GM08714 (cell line): Measurements from ENCODE around the gene MACC1.

ENCODE experiments used
- H3K4me3 ChIP-seq: fragments of 200-500 bp; sonication (Bioruptor generic); 2 replicates; pipeline ENCODE4 v1.5.1; 2014; ENCODE audit warnings: mild to moderate bottlenecking, low read length, inconsistent platforms
- ZNF274 ChIP-seq: IDR thresholded peaks from 2 replicates; pipeline ENCODE4 v1.6.1; 2012; ENCODE audit warnings: mild to moderate bottlenecking, low read depth, low read length

MACC1 gene

GRCh38 chr7:20206104-20206896 is 10.9 kb downstream of the MACC1 start:
- TF ChIP-seq ZNF274: no peak
- no peak overlapping the region for H3K4me3 ChIP-seq

GRCh38 chr7:20203316-20203715 is 13.9 kb downstream of the MACC1 start:
- no peak overlapping the region for H3K4me3 ChIP-seq
- no peak for TF ChIP-seq ZNF274

- peak overlapping the region; percentile 36; the same call in 1 of the 2 replicates for H3K4me3 ChIP-seq
- no peak for TF ChIP-seq ZNF274
Observed at GRCh38 chr7:20201380-20201779, 15.8 kb downstream of the MACC1 start.

- H3K4me3 ChIP-seq: peak overlapping the region; percentile 36; the same call in 1 of the 2 replicates
- TF ChIP-seq ZNF274: no peak
Observed at GRCh38 chr7:20200971-20201370, 16.2 kb downstream of the MACC1 start.

- TF ChIP-seq ZNF274: no peak
- peak overlapping the region; percentile 36; the same call in 1 of the 2 replicates for H3K4me3 ChIP-seq
Observed at GRCh38 chr7:20200361-20200760, 16.8 kb downstream of the MACC1 start.

- no peak for TF ChIP-seq ZNF274
- peak overlapping the region; percentile 28; the same call in 1 of the 2 replicates for H3K4me3 ChIP-seq
Observed at GRCh38 chr7:20199015-20199737, 18.0 kb downstream of the MACC1 start.

- no peak for TF ChIP-seq ZNF274
- H3K4me3 ChIP-seq: no peak overlapping the region
Observed at GRCh38 chr7:20198260-20198659, 18.9 kb downstream of the MACC1 start.

- no peak for TF ChIP-seq ZNF274
- no peak overlapping the region for H3K4me3 ChIP-seq
Observed at GRCh38 chr7:20197837-20198236, 19.3 kb downstream of the MACC1 start.

GRCh38 chr7:20197125-20197748 is 19.9 kb downstream of the MACC1 start:
- TF ChIP-seq ZNF274: no peak
- H3K4me3 ChIP-seq: no peak overlapping the region

GRCh38 chr7:20194343-20194995 is 22.7 kb downstream of the MACC1 start:
- H3K4me3 ChIP-seq: no peak overlapping the region
- no peak for TF ChIP-seq ZNF274

- peak overlapping the region; percentile 31; the same call in 1 of the 2 replicates for H3K4me3 ChIP-seq
- TF ChIP-seq ZNF274: no peak
Observed at GRCh38 chr7:20193873-20194272, 23.3 kb downstream of the MACC1 start.

- peak overlapping the region; percentile 31; the same call in 1 of the 2 replicates for H3K4me3 ChIP-seq
- TF ChIP-seq ZNF274: no peak
Observed at GRCh38 chr7:20193242-20193777, 23.9 kb downstream of the MACC1 start.

GRCh38 chr7:20191391-20191869 is 25.8 kb downstream of the MACC1 start:
- TF ChIP-seq ZNF274: no peak
- no peak overlapping the region for H3K4me3 ChIP-seq
